ENCODE results near the gene VPS18.

DNA sequence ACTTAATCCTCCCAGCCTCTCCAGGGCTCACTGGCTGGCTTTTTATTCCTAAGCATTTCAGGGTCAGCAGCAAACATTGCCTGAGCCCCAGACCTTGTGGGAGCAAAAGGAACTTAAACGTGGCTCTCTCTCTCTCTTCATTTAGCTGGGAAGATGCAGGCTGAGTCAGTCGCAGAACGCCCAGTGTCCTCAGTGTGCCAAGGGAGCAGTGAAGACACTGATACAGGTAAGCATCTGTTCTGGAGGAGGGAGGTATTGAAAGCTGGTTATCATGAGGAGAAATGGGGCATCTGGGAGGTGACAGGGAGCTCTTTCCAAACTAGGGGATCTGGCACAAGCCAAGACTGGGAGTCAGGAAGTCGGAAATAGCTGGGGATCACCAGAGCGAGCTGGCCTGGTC lies 24.6 kb upstream of the VPS18 start:
- TF ChIP-seq, protein P1, sequence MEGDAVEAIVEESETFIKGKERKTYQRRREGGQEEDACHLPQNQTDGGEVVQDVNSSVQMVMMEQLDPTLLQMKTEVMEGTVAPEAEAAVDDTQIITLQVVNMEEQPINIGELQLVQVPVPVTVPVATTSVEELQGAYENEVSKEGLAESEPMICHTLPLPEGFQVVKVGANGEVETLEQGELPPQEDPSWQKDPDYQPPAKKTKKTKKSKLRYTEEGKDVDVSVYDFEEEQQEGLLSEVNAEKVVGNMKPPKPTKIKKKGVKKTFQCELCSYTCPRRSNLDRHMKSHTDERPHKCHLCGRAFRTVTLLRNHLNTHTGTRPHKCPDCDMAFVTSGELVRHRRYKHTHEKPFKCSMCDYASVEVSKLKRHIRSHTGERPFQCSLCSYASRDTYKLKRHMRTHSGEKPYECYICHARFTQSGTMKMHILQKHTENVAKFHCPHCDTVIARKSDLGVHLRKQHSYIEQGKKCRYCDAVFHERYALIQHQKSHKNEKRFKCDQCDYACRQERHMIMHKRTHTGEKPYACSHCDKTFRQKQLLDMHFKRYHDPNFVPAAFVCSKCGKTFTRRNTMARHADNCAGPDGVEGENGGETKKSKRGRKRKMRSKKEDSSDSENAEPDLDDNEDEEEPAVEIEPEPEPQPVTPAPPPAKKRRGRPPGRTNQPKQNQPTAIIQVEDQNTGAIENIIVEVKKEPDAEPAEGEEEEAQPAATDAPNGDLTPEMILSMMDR (IDR thresholded peaks at IDR 0.05): no peak
- TF ChIP-seq ZFX (IDR thresholded peaks at IDR 0.05; ENCODE audit: borderline replicate concordance): no peak

All from 22Rv1 (cell line).